Measurements from ENCODE around the gene MYBBP1A.

GRCh38 chr17:4523946-4524345 is 31.2 kb downstream of the MYBBP1A start:
- TF ChIP-seq GATA2 (IDR thresholded peaks at IDR 0.05; ENCODE audit: low read depth, low read length) (no peak), GATA3 (IDR thresholded peaks at IDR 0.05; ENCODE audit: low read depth, low read length) (no peak)

All from SH-SY5Y (cell line).